ENCODE data around the gene PDZRN3. TPM values are rescaled to one million over a fixed set of nuclear protein-coding genes. Genes with fewer than 3 reads are reported as not detected.

Gene PDZRN3
- total RNA-seq, 1 experiment from 2014 or later: 5.9 TPM

GRCh38 chr3:73663495-73663894, 38.8 kb upstream of the PDZRN3 start:
- H2BK12ac ChIP-seq (ENCODE audit: insufficient read length, low read depth, low read length): no peak overlapping the region
- H3K27ac ChIP-seq (ENCODE audit: insufficient read length, low read depth, low read length): no peak overlapping the region
- H3K4ac ChIP-seq (ENCODE audit: low read depth, low read length): no peak overlapping the region
- no peaks in the 10 kb centered on the region; the same call in 1 of the 2 replicates for H3K27me3 ChIP-seq (ENCODE audit: insufficient read depth, low read length)
- no peak overlapping the region for H2BK5ac ChIP-seq (ENCODE audit: insufficient read length, low read length)
- no peak overlapping the region for H2BK120ac ChIP-seq (ENCODE audit: low read depth, low read length, poor library complexity, severe bottlenecking)
- TF ChIP-seq CTCF (conservative IDR thresholded peaks at IDR 0.05): no peak
- no peaks in the 10 kb centered on the region; the same call in 1 of the 2 replicates for H3K4me1 ChIP-seq (ENCODE audit: insufficient read depth, low read length)
- H4K20me1 ChIP-seq (ENCODE audit: control insufficient read depth, insufficient read depth, insufficient read length): no peaks in the 10 kb centered on the region
- Mint-ChIP-seq H3K36me3 (ENCODE audit: insufficient read depth in 1 of 3, low read depth in 3 of 3) (no peaks in the 10 kb centered on the region), H3K4me3 (no peak overlapping the region), H3K4me1 (peaks cover 19 to 26% of the 10 kb centered on the region in 2 experiments), H3K27me3 (ENCODE audit: low read depth) (no peaks in the 10 kb centered on the region), H3K27ac (no peak overlapping the region), H3K9me3 (no peaks in the 10 kb centered on the region)
- no CpG with 5 or more reads among the region's 3 CpGs for WGBS (ENCODE audit: extremely low coverage, insufficient read length, low lambda C conversion rate)
- H3K79me1 ChIP-seq (ENCODE audit: insufficient read depth, low read depth, low read length, poor library complexity, severe bottlenecking): no peaks in the 10 kb centered on the region
- no peaks in the 10 kb centered on the region for H3K23me2 ChIP-seq (ENCODE audit: insufficient read length, low read depth, low read length, poor library complexity, severe bottlenecking)
- H2AK5ac ChIP-seq (ENCODE audit: insufficient read length, low read length): no peak overlapping the region
- no peak overlapping the region for H4K8ac ChIP-seq (replicated peaks; ENCODE audit: insufficient read length, low read depth, low read length)
- no peak overlapping the region for H3K4me2 ChIP-seq (ENCODE audit: insufficient read depth, insufficient read length, low read length)
- H3K9ac ChIP-seq (ENCODE audit: extremely low read depth, insufficient read length, low read length): no peak overlapping the region
- H4K5ac ChIP-seq (ENCODE audit: insufficient read length, low read depth, low read length): no peak overlapping the region
- H3K14ac ChIP-seq (ENCODE audit: insufficient read depth, low read length): no peak overlapping the region
- H2BK15ac ChIP-seq (ENCODE audit: low read depth, low read length): no peak overlapping the region
- H3K9me3 ChIP-seq (ENCODE audit: control insufficient read depth, low read depth, low read length): no peaks in the 10 kb centered on the region
- H3K79me2 ChIP-seq (ENCODE audit: insufficient read depth, low read length): no peaks in the 10 kb centered on the region
- H3K18ac ChIP-seq (ENCODE audit: insufficient read length, low read depth, low read length): no peak overlapping the region
- no peak overlapping the region for H4K91ac ChIP-seq (ENCODE audit: insufficient read length, low read depth, low read length)
- no peak overlapping the region for H3T11ph ChIP-seq (ENCODE audit: low read length)
- H2BK20ac ChIP-seq (ENCODE audit: low read depth, low read length, poor library complexity, severe bottlenecking): no peak overlapping the region
- H3K56ac ChIP-seq (ENCODE audit: insufficient read length, low read depth, low read length): no peak overlapping the region
- no peak overlapping the region for H3K23ac ChIP-seq (ENCODE audit: insufficient read length, low read depth, low read length)
- H2AFZ ChIP-seq (ENCODE audit: low read length): no peak overlapping the region
- DNase-seq: no peak

All from H9 (cell line).